Fibroblast of peridontal ligament (primary cell): Measurements from ENCODE around the gene SPEM3.

ENCODE experiments used
- DNase-seq: peaks from one replicate; pipeline ENCODE4 v3.0.0-alpha.2; 2010; ENCODE audit errors: extremely low read depth

Gene SPEM3

DNA sequence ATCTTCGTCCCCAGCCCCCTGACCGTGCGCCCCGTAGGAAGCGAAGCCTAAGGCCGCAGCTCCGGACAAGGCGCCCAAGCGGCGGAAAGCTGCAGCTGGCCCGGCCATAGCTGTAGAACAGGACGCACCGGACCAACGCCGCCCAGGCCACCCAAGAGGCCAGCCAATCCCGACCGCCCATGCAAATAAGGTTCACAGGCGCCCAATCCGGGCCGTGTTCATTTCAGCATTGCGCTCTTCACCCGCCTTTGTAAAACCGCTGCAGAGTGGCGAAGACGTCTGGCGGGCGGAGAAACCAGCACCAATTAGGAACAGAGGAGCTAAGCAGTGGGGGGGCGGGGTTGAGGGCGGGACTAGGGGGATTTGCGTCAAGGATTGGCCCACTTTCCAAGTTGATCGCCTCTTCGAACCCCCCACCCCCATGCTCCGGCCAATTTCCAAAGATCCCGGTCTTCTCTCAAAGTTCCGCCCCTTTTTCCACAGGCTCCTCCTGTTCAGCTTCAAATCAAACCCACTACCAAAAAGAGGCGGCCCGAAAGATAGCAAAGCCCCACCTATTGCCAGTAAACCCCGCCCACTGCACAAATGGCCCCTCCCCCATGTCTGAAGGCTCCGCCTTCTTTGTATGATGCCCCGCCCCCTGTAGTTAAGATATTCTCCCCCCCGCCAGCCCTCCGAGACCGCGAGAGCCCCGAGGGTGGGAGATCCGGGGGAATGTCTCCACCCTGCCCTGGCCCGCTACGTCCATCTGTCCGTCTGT lies 24.5 kb upstream of the SPEM3 start, which contains the start of gene TMEM256:
Gene TMEM256, minus strand, starts transcription at position 121 of the 760 bp plus-strand sequence. Its CDS starts 13 bp downstream, at position 108.
- peak; percentile 99 for DNase-seq

GRCh38 chr17:7404737-7405349 lies 23.8 kb upstream of the SPEM3 start:
- peak; percentile 13 for DNase-seq

GRCh38 chr17:7405350-7406234 lies 23.1 kb upstream of the SPEM3 start:
- DNase-seq, result no peak

GRCh38 chr17:7406235-7406825 lies 22.3 kb upstream of the SPEM3 start:
- no peak for DNase-seq

GRCh38 chr17:7407082-7407481 lies 21.6 kb upstream of the SPEM3 start:
- DNase-seq, result no peak

GRCh38 chr17:7407485-7408251 lies 21.0 kb upstream of the SPEM3 start, which contains the start of gene NLGN2:
Gene NLGN2, plus strand, starts transcription at chr17:7407845. Its CDS starts 411 bp downstream, at chr17:7408256.
- DNase-seq, result no peak

GRCh38 chr17:7408252-7408727 lies 20.4 kb upstream of the SPEM3 start:
- DNase-seq, result no peak

DNA sequence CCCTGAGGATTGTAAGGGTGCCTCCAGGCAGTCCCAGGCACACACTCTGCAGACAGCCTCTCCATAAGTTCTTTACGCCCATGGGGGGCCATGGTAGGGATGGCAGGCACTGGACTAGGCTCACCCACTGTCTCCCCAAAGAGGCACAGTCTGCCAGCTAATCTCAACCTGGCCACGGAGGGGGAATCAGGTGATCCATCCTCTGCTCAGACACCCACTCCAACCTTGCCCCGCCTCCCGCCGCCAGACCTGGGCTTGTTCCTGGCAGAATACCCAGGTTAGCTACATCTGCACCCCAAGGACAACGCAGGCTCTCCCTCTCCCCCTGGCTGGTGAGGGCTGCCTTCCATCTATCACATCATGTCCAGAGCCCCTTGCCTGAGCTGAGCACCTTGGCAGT lies 19.8 kb upstream of the SPEM3 start:
- DNase-seq, result no peak

DNA sequence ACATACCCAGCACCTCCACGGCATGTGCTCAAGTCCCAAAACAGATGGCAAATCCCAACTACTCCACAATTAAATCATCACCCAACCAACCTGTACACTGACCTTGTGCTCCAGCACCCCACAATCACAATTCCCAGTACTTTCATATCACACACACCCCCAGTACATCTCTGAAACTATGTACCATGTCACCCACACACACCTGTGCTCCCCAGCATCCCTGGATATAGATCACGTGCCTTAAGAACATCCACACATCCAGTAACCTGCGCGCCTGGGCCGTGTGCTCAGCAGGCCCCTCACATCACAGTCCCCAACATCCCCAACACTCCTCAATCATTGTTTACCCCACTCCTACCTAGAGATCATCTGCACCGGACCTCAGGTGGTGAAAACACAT lies 18.9 kb upstream of the SPEM3 start:
- DNase-seq, result no peak

- DNase-seq, result no peak
These were observed 17.8 kb upstream of the SPEM3 start for GRCh38 chr17:7410634-7411426.

DNA sequence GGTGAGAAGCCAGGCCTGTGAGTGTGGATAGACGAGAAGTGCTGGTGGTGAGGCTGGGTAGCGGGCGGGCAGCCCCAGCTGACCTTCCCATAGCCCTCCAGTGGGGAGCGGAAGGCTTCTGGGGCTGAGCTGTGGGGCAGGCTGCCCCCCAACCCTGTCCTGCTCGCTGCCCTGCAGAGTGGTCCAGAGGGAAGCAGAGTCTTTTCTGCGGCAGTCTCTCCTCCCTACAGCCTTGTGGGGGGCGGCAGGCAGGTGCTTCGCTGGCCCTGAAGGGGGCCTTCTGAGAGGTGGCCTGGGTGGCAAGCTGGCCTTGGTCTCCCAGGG lies 17.3 kb upstream of the SPEM3 start:
- DNase-seq, result no peak

DNA sequence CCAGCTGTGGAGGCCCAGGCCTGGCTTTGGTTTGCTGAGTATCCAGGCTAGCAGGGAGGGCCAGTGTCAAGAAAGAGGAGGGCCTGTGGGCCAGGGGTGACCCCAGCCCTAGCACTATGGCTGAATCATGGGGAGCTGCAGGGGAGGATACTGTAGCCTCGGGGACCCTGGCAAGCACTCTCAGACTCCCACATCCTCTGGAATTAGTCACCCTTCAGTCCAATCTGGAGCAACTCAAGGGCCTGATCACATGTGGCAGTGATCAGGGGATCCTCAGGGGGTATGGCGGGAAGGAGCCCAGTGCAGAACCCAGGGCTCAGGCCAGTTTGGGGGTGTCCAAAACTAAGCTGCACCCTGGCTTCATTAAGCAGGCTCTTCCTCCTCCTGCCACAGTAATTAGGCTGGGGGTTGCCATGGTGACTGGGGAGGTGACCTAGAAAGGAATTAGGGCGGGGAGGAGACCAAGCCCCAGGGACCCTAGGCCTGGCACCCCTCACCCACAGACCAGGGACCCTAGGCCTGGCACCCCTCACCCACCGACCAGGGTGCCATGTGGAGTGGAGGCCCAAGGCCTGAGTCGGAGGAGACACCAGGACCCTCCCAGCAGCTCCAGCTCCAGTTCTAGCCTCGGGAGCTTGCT lies 15.2 kb upstream of the SPEM3 start:
- peak; percentile 35 for DNase-seq

- DNase-seq, result no peak
These were observed 13.8 kb upstream of the SPEM3 start for GRCh38 chr17:7414837-7415236.

DNA sequence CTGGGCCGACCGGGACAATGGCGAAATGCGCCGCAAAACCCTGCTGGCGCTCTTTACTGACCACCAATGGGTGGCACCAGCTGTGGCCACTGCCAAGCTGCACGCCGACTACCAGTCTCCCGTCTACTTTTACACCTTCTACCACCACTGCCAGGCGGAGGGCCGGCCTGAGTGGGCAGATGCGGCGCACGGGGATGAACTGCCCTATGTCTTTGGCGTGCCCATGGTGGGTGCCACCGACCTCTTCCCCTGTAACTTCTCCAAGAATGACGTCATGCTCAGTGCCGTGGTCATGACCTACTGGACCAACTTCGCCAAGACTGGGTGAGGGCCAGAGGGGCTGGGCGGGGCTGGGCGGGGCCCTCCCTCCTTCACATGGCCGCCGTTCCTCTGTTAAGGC lies 12.9 kb upstream of the SPEM3 start:
- DNase-seq, result no peak

DNA sequence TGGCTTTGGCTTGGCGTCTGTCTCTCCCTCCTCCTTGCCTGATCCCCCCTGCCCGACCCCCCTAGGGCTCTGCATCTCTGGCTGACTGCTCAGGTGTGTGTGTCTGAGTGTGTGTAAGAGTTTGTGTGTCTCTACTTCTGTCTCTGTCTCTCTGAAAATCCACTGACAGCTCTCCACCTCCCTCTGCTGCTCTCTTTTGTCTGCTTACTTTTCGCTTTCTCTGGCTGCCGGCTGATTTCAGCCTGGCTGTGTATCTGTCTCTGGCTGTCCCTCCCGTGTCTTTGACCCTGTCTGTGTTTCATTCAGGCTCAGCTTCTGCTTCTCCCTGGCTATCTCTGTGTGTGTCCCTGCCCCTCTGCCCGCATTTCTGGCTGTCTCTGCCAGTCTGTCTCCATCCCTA lies 12.3 kb upstream of the SPEM3 start:
- DNase-seq, result no peak

GRCh38 chr17:7417056-7417655 lies 11.5 kb upstream of the SPEM3 start:
- DNase-seq, result no peak

GRCh38 chr17:7418472-7419152 lies 10.0 kb upstream of the SPEM3 start:
- DNase-seq, result no peak

DNA sequence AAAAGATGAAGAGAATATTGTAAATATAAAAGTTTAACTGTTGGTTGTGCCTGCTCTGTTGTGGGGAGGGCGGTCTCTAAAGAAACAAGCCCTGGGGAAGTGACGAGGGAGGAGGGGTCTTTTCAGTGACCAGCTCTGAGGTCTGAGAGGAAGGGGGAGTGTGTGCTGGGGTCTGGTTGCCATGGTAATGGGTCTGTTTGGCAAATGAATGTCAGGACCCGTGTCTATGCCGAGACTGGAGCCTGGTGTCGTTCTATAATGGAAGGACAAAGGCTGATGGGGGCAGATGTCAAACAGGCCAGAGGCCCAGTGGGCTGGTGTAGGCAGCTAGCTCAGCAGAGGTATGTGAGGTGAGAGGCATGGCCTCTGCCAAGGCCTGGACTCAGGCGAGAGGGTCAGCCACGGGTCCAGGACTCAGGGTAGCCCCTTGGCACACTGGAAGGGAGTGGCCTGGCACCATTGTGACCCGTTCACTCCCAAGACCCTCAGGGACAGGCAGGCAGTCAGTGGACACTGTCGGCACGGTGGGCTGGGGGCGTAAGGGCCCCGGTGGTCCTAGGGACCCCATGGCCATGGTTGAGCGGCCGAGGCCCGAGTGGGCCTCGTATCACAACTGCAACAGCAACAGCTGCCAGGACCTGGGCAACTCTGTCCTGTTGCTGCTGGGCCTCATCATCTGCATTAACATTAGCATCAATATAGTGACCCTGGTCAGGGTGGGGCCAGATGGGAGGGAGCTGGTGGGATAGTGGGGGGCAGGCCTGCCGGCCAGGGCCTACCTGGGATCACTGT lies 8.6 kb upstream of the SPEM3 start, which contains the start of gene SPEM1:
Gene SPEM1, plus strand, starts transcription at position 506 of the 792 bp plus-strand sequence. Its CDS starts 61 bp downstream, at position 567.
- DNase-seq, result no peak
